Activated CD8-positive, alpha-beta T cell treated with anti-CD3 and anti-CD28 coated beads, Interleukin-2, amount 10 ng/mL, durations not matched to agents 7 days and 5 days (primary cell): ENCODE results near the gene NECTIN3. TPM values are rescaled to one million over a fixed set of nuclear protein-coding genes. Genes with fewer than 3 reads are reported as not detected.

Experiments used
- ATAC-seq: fragments of 150-1000 bp; cut with Tn5 transposase; one replicate; pipeline ENCODE4 v1.10.0; 2021; ENCODE audit warnings: moderate library complexity
- CTCF ChIA-PET: fragments of 350-600 bp; sonication (Branson Sonifier 250); formaldehyde crosslinking; loops from one replicate; lab custom pipeline; 2021; ENCODE audit warnings: antibody characterized with exemption; lab: Charles Lee
- POLR2A ChIA-PET: fragments of 350-600 bp; sonication (Branson Sonifier 250); formaldehyde crosslinking; loops from one replicate; lab custom pipeline; 2021; ENCODE audit warnings: antibody characterized with exemption; lab: Charles Lee
- DNase-seq: peaks from one replicate; pipeline ENCODE4 v3.0.0-alpha.2; 2020
- H3K27ac Mint-ChIP-seq: one replicate; pipeline ENCODE4 v1.8.0; 2021; ENCODE audit warnings: mild to moderate bottlenecking, mixed read lengths
- H3K27me3 Mint-ChIP-seq: one replicate; pipeline ENCODE4 v1.8.0; 2021; ENCODE audit warnings: low read depth, mixed read lengths
- H3K36me3 Mint-ChIP-seq: one replicate; pipeline ENCODE4 v1.8.0; 2021; ENCODE audit warnings: low read depth, mixed read lengths
- H3K4me1 Mint-ChIP-seq: one replicate; pipeline ENCODE4 v1.8.0; 2021; ENCODE audit warnings: low read depth, mixed read lengths
- H3K4me3 Mint-ChIP-seq: one replicate; pipeline ENCODE4 v1.8.0; 2021; ENCODE audit warnings: mild to moderate bottlenecking, mixed read lengths
- H3K9me3 Mint-ChIP-seq: one replicate; pipeline ENCODE4 v1.8.0; 2022; ENCODE audit warnings: mixed read lengths; ENCODE audit not compliant: insufficient read depth
- total RNA-seq, 2 experiments: library from RNA; stranded (reverse); gene quantifications; one replicate each; pipeline ENCODE4 v1.2.3, GENCODE V29; 2021

The NECTIN3 gene, protein sequence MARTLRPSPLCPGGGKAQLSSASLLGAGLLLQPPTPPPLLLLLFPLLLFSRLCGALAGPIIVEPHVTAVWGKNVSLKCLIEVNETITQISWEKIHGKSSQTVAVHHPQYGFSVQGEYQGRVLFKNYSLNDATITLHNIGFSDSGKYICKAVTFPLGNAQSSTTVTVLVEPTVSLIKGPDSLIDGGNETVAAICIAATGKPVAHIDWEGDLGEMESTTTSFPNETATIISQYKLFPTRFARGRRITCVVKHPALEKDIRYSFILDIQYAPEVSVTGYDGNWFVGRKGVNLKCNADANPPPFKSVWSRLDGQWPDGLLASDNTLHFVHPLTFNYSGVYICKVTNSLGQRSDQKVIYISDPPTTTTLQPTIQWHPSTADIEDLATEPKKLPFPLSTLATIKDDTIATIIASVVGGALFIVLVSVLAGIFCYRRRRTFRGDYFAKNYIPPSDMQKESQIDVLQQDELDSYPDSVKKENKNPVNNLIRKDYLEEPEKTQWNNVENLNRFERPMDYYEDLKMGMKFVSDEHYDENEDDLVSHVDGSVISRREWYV
- 1 to 10 TPM; 6.1 to 7.6 TPM for total RNA-seq

DNA sequence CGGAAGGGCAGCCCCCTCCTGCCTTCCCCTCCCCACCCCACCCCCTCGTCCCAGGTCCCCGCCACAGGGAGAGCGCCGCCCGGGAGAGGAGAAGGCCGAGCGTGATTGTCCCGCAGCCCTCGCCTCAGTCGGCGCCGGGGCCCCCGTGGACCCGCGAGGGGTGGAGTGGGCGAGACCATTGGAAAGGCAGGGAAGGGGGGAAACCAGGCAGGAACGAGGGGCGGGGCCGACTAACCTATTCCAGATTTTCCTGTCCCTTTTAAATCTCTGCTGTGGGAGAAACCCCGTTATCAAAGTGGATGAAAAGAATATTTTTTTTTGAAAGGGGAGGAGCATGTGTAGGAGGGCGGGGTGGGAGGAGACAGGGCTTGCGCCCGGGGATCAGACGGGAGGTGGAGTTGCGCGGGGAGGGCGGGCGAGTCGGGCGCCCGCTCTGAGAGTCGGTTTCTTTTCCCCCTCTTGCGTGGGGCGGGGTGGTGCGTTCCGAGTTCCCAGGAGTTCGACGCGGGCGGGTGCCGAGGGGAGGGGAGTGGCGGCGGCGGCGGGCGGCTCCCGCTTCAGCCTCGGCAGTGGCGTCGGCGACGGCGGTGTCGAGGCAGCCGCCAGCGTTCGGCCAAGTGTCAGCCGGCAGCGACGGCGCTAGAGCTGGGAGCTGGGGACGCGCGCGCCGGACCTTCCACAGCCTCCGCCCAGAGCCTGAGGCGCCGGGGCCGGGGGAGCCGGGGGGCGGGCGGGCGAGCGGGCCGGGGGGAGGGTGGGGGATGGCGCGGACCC, at the start of gene NECTIN3:
Gene NECTIN3 (plus strand): TSS at position 560 of the 774 bp plus-strand sequence. CDS start 202 bp downstream, at position 762.
- no peaks in the 10 kb centered on the region for H3K9me3 Mint-ChIP-seq
- peak within 1 kb of the TSS; percentile 79 for H3K4me3 Mint-ChIP-seq
- no peaks in the 10 kb centered on the region for H3K36me3 Mint-ChIP-seq
- ATAC-seq (peak; percentile 93), DNase-seq (peak; percentile 90)
- ChIA-PET CTCF (no interaction called here), POLR2A (interaction anchor here (1.1 kb wide), 1 partner anchor 473 kb away, joined by 3 read pairs; no protein-coding TSS in a partner anchor)
- peaks cover 23% of the 10 kb centered on the region for H3K4me1 Mint-ChIP-seq
- peak within 1 kb of the TSS; percentile 64 for H3K27ac Mint-ChIP-seq
- H3K27me3 Mint-ChIP-seq: peaks cover 58% of the 10 kb centered on the region

DNA sequence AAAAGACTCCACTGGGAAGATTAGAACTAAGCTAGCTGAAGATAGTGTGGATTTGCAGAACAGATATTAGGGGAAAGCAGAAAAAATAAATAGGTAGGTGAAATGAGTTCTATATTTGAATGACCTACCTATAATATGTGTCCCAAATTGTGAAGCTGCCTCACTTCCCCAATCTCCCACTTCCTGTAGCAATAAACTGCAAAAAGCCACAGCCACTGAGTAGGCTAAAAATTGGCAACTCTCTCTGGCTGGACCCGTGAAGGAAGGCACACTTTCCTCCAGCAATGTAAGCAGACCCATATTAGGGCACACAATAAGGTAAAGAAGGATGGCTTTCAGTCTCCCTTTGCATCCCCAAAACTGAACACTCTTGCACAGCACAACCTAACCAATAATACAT, 43.7 kb upstream of the NECTIN3 start:
- peaks cover 4% of the 10 kb centered on the region for H3K27me3 Mint-ChIP-seq
- POLR2A ChIA-PET: no interaction called here
- CTCF ChIA-PET: no interaction called here
- ATAC-seq (no peak), DNase-seq (no peak)
- no peaks in the 10 kb centered on the region for H3K9me3 Mint-ChIP-seq
- H3K36me3 Mint-ChIP-seq: no peaks in the 10 kb centered on the region
- no peak overlapping the region for H3K4me3 Mint-ChIP-seq
- H3K27ac Mint-ChIP-seq: no peak overlapping the region
- no peaks in the 10 kb centered on the region for H3K4me1 Mint-ChIP-seq

DNA sequence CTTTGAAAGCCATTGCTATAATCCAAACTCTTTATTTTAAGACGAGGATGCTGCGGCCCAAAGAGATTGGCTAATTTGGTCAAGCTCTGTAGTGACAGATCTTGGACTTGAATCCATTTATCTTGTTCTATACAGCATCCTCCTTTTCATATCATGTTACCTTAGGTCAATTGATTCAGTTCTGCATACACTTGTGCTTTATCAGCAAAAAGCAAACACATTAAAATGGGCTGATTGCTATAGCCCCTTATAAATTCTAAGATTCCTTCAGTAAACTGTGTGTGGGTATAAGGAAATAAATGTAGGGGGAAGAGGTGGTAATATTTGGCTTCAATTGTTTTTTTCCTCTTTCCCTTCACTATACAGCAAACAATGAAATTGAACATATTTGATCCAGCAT, 40.1 kb upstream of the NECTIN3 start:
- CTCF ChIA-PET: no interaction called here
- H3K4me3 Mint-ChIP-seq: no peak overlapping the region
- H3K36me3 Mint-ChIP-seq: no peaks in the 10 kb centered on the region
- DNase-seq: no peak
- no peak overlapping the region for H3K27ac Mint-ChIP-seq
- peaks cover 4% of the 10 kb centered on the region for H3K27me3 Mint-ChIP-seq
- POLR2A ChIA-PET: interaction anchor here (1.0 kb wide), 1 partner anchor 19 kb away, joined by 5 read pairs; no protein-coding TSS in a partner anchor
- peaks cover 4% of the 10 kb centered on the region for H3K9me3 Mint-ChIP-seq
- ATAC-seq: no peak
- H3K4me1 Mint-ChIP-seq: no peaks in the 10 kb centered on the region

DNA sequence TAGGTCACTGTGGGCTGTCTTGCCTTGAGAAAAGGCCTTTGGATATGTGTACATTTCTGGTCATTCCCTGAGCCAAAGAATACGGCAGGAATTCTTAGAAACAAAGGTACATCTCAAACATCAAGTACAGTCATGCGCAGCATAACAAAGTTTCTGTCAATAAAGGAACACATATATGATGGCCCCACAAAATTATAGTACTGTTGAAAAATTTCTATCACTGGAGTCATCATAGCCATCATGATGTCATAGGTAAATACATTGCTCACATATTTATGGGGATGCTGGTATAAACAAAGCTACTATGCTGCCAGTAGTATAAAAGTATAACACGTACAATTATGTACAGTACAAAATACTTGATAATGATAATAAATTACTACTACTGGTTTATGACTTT, 38.9 kb upstream of the NECTIN3 start:
- no peaks in the 10 kb centered on the region for H3K4me1 Mint-ChIP-seq
- POLR2A ChIA-PET: no interaction called here
- peaks cover 2% of the 10 kb centered on the region for H3K27me3 Mint-ChIP-seq

DNA sequence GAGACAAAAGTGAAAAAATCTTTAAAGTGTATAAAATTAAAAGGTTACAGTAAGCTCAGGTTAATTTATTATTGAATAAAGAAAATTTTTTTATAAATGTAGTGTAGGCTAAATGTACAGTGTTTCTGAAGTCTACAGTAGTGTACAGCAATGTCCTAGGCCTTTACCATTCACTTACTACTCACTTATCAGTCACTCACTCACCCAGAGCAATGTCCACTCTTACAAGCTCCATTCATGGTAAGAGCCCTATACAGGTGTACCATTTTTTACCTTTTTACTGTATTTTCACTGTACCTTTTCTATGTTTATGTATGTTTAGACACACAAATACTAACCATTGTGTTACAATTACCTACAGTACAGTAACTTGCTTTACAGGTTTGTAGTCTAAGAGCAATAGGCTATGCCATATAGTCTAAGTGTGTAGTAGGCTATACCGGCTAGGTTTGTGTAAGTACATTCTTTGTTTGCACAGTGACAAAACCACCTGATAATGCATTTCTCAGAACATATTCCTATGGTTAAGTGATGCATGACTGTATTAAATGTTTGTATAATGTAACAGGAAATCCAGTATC, 38.1 kb upstream of the NECTIN3 start:
- H3K4me1 Mint-ChIP-seq: no peaks in the 10 kb centered on the region
- DNase-seq: no peak
- H3K27me3 Mint-ChIP-seq: peaks cover 2% of the 10 kb centered on the region
- ChIA-PET POLR2A (no interaction called here), CTCF (no interaction called here)
- H3K36me3 Mint-ChIP-seq: no peaks in the 10 kb centered on the region
- ATAC-seq: no peak
- peaks cover 20% of the 10 kb centered on the region for H3K9me3 Mint-ChIP-seq
- no peak overlapping the region for H3K4me3 Mint-ChIP-seq
- no peak overlapping the region for H3K27ac Mint-ChIP-seq

More for the DNA sequence above, 38.9 kb upstream of the NECTIN3 start:
- DNase-seq (no peak), ATAC-seq (no peak)
- no peak overlapping the region for H3K4me3 Mint-ChIP-seq
- H3K36me3 Mint-ChIP-seq: no peaks in the 10 kb centered on the region
- CTCF ChIA-PET: no interaction called here
- no peak overlapping the region for H3K27ac Mint-ChIP-seq
- peaks cover 13% of the 10 kb centered on the region for H3K9me3 Mint-ChIP-seq

DNA sequence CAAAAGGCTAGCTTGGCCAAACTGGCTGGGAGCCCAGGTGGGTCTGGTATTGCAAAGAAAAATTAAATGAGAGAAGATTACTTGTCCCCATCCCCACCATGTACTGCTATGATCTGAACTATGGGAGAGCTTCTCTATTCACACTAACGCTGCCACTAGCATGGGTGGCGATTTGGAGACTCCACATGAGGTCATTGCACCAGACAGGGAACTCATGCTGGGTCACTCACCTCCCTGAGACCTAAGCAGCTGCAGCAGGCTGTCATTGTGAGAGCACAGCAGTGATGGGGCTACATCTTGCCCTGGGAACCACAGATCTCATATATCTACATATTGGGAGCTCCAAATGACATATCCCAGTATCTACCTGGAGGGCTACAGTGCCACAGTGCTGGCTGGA, 36.3 kb upstream of the NECTIN3 start:
- Mint-ChIP-seq H3K27ac (no peak overlapping the region), H3K4me3 (no peak overlapping the region), H3K9me3 (peaks cover 24% of the 10 kb centered on the region), H3K36me3 (no peaks in the 10 kb centered on the region), H3K27me3 (no peaks in the 10 kb centered on the region), H3K4me1 (no peaks in the 10 kb centered on the region)
- ATAC-seq (no peak), DNase-seq (no peak)
- ChIA-PET CTCF (no interaction called here), POLR2A (no interaction called here)

DNA sequence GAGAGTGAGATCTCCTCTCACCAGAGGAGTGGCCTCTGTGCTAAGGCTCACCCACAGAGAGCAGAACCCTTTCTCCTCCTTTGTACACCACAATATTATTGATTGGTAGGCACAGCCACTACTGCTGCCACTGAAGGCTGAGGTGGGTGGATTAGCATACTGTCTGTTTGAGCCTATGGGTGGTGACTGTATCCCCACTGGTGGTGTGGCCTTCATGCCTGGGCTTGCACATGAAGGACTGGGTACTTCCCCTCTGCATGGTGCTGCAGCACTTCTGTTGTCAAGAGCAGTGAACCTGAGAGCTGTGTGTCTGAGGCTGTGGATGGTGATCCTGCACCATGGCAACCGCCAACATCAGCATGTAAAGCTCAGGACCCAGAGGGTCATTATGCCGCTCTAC, 35.7 kb upstream of the NECTIN3 start:
- Mint-ChIP-seq H3K27ac (no peak overlapping the region), H3K36me3 (no peaks in the 10 kb centered on the region), H3K4me3 (no peak overlapping the region), H3K27me3 (no peaks in the 10 kb centered on the region), H3K4me1 (no peaks in the 10 kb centered on the region), H3K9me3 (peaks cover 24% of the 10 kb centered on the region)
- ChIA-PET CTCF (no interaction called here), POLR2A (no interaction called here)
- DNase-seq: no peak
- ATAC-seq: no peak

DNA sequence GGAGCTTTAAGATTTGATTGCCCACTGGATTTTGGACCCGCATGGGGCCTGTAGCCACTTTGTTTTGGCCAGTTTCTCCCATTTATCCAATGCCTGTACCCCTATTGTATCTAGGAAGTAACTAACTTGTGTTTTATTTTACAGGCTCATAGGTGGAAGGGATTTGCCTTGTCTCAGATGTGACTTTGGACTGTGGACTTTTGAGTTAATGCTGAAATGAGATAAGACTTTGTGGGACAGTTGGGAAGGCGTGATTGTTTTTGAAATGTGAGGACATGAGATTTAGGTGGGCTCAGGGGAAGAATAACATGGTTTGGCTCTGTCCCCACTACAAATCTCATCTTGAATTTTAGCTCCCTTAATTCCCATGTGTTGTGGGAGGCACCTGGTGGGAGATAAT, 30.7 kb upstream of the NECTIN3 start:
- Mint-ChIP-seq H3K36me3 (no peaks in the 10 kb centered on the region), H3K27me3 (no peaks in the 10 kb centered on the region), H3K4me3 (no peak overlapping the region), H3K4me1 (no peaks in the 10 kb centered on the region), H3K9me3 (peaks cover 24% of the 10 kb centered on the region), H3K27ac (no peak overlapping the region)
- no peak for ATAC-seq
- CTCF ChIA-PET: no interaction called here
- POLR2A ChIA-PET: no interaction called here
- no peak for DNase-seq

DNA sequence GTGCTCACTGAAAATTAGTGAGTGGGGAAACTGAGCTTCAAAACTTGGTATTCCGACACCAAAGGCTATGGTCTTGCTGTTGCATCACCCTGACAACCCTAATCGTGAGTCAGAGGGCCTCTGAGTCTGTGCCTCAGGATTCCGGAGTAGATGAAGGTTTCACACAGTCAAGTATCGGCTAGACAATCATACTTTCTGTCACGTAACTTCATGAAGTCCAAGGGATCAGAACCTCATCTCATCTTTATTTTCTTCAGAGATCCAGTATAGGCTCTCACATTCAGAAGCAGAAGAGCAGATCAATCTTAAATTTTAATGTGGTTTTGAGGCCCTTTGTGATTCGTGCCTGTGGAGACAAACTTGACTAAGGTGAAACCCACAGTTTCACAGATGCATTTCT, 26.1 kb upstream of the NECTIN3 start:
- DNase-seq (no peak), ATAC-seq (no peak)
- ChIA-PET CTCF (no interaction called here), POLR2A (no interaction called here)
- H3K4me1 Mint-ChIP-seq: no peaks in the 10 kb centered on the region
- H3K36me3 Mint-ChIP-seq: no peaks in the 10 kb centered on the region
- H3K9me3 Mint-ChIP-seq: no peaks in the 10 kb centered on the region
- H3K4me3 Mint-ChIP-seq: no peak overlapping the region
- no peak overlapping the region for H3K27ac Mint-ChIP-seq
- H3K27me3 Mint-ChIP-seq: no peaks in the 10 kb centered on the region

DNA sequence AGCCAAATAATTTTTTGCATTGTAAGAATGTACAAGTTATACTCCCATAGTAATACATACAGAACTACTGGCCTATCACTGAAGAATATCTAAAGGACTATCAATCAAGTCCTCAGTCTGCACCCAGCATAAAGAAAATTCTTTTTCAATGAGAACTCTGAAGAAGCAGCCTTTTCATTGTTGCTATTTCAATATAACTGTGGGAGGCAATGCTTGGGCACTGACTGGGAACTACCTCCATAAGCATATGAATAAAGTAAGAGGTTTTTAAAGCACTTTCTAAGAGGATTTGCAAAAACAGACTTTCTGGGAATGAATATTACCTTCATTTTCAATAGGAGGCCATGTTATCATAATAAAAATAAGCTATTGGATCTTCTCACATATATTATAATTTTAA, 24.6 kb upstream of the NECTIN3 start:
- no peaks in the 10 kb centered on the region for H3K36me3 Mint-ChIP-seq
- POLR2A ChIA-PET: no interaction called here
- no peaks in the 10 kb centered on the region for H3K9me3 Mint-ChIP-seq
- no peaks in the 10 kb centered on the region for H3K27me3 Mint-ChIP-seq
- H3K27ac Mint-ChIP-seq: no peak overlapping the region
- no peak for ATAC-seq
- H3K4me3 Mint-ChIP-seq: no peak overlapping the region
- CTCF ChIA-PET: no interaction called here
- H3K4me1 Mint-ChIP-seq: no peaks in the 10 kb centered on the region
- DNase-seq: no peak

DNA sequence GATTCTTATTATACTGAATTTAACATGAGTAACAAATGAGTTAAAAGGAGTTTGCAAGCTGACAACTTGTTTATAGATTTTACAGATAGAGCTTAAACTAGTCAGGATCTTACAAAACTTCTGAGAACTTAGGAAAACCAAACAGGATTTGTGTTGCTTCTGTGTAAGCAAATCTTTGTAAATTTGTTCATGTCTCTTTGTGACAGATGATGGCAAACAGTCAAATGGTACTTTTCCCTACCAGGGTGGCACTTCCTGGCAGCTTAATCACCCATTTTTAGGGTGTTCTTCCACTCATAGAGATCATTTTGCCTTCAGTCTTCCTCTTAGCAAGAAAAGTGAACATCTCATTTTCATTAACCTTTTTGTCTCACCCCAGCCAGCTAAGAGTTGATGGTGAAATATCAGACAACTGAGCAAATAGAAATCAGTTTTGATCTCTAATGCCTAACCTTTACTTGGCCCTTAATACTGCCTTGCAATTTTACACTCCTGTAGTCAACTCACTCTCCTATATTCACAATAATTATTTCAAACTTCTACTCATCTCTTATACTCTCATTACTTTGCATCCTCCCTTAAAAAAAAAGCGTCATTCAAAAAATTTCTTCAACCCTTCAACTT, 23.7 kb upstream of the NECTIN3 start:
- H3K4me1 Mint-ChIP-seq: no peaks in the 10 kb centered on the region
- ChIA-PET CTCF (no interaction called here), POLR2A (no interaction called here)
- no peaks in the 10 kb centered on the region for H3K36me3 Mint-ChIP-seq
- H3K27me3 Mint-ChIP-seq: no peaks in the 10 kb centered on the region
- no peak overlapping the region for H3K4me3 Mint-ChIP-seq
- ATAC-seq: no peak
- H3K27ac Mint-ChIP-seq: no peak overlapping the region
- no peaks in the 10 kb centered on the region for H3K9me3 Mint-ChIP-seq
- no peak for DNase-seq
